Right renal pelvis (tissue), 4 donors: ENCODE measurements around the gene SETD1A. TPM values are rescaled to one million over a fixed set of nuclear protein-coding genes. Genes with fewer than 3 reads are reported as not detected.

Experiments used
- DNase-seq, 4 donors: peaks; one replicate each; pipeline ENCODE4 v3.0.0-alpha.2; 2013; ENCODE audit warnings: low read depth in 4 of 4, low spot score in 3 of 4, missing footprints in 1 of 4
- polyA plus RNA-seq, 4 donors: library from polyadenylated mRNA; unstranded; fragments of 120-200 nt; gene quantifications; one replicate each; pipeline ENCODE4 v1.2.1, GENCODE V29; 2013; ENCODE audit not compliant: insufficient read length in 4 of 4

Gene SETD1A
- polyA plus RNA-seq, 4 donors, result 15.9 to 19.2 (median 16.4) TPM

- no peak for DNase-seq
These were observed 5.8 kb upstream of the SETD1A start for GRCh38 chr16:30951750-30952149.

GRCh38 chr16:30953111-30953510, 4.4 kb upstream of the SETD1A start:
- DNase-seq, result no peak

- peak in 3 of 4 donors; percentile 74 to 76 (median 76) for DNase-seq
These were observed 3.9 kb upstream of the SETD1A start for GRCh38 chr16:30953511-30954124.

DNA sequence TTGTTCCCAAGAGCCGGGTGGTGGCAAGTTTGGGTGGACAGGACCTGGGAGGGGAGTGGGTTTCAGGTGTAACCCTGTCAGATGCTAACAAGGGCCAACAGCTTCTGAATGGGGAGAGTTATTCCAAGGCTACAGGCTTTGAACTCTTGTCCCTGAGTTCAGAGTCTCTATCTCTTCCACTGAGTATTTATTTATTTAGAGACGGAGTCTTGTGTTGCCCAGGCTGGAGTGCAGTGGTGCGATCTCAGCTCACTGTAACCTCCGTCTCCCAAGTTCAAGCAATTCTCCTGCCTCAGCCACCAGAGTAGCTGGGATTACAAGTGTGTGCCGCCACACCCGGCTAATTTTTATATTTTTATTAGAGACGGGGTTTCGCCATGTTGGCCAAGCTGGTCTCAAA, 2.6 kb upstream of the SETD1A start:
- DNase-seq, result no peak

GRCh38 chr16:30956601-30957455, 726 bp upstream of the SETD1A start:
- no peak for DNase-seq

- no peak for DNase-seq
These were observed 873 bp downstream of the SETD1A start for GRCh38 chr16:30958175-30959079.

DNA sequence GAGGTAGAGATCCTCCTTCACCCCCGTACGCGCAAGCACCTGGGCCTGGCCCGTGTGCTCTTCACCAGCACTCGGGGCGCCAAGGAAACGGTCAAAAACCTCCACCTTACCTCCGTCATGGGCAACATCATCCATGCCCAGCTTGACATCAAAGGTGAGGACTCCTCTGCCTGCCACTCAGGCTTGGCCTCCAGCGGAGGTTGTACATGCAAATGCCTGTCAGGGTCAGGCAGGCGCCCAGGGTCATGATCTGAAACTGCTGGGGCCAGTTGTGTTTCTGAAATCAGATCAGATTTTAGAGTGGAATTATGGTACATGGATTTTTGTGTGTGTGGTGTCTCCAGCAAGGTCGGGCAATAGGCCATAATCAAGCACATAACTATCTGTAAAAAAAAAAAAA, 3.8 kb downstream of the SETD1A start:
- DNase-seq, result no peak

DNA sequence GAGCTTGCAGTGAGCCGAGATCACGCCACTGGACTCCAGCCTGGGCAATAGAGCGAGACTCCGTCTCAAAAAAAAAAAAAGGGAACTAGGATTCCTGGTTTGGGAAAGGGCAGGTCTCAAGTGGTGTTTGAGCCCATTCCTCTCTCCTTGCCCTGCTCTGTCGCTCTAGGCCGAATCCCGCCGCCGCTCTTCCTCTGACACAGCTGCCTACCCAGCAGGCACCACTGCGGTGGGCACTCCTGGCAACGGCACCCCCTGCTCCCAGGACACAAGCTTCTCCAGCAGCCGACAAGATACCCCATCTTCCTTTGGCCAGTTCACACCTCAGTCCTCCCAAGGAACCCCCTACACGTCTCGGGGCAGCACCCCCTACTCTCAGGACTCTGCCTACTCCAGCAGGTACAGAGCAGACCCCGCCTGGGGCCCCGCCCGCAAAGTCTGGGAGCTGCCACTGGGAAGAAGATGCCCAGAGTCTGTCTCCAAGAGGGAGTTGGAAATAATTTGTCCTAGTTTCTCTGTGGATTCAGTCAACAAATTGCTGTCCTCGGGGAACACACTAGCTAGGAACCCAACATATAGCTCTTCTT, 6.5 kb downstream of the SETD1A start:
- DNase-seq, result no peak

- no peak for DNase-seq
These were observed 7.1 kb downstream of the SETD1A start for GRCh38 chr16:30964574-30965226.

- DNase-seq, result no peak
These were observed 7.9 kb downstream of the SETD1A start for GRCh38 chr16:30965436-30965835.

GRCh38 chr16:30966033-30966619, 8.6 kb downstream of the SETD1A start:
- no peak for DNase-seq

GRCh38 chr16:30967795-30968194, 10.2 kb downstream of the SETD1A start:
- DNase-seq, result no peak

DNA sequence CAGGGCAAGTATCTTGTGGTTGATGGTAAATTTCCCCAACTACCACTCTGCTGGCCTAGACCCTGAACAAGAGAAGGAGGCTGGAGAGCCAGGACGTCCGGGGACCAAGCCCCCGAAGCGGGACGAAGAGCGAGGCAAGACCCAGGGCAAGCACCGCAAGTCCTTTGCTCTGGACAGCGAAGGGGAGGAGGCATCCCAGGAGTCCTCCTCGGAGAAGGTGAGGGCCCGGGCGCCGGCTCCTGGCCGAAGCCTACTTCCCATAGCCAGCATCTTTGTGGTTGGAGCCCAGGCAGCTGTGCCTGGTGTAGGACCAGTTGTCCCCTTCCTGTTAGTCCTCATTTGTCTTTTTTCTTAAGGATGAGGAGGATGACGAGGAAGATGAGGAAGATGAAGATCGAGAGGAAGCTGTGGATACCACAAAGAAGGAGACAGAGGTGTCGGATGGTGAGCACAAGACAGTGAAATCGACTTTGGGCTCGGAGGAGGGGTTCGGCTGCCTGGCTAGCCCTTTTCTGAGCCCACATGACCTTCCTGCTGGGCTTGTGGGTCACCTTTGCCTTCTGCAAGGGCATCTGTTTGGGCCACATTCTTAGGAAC, 11.8 kb downstream of the SETD1A start:
- DNase-seq, result no peak

- no peak for DNase-seq
These were observed 13.7 kb downstream of the SETD1A start for GRCh38 chr16:30971298-30971697.

GRCh38 chr16:30972872-30973271, 15.3 kb downstream of the SETD1A start:
- no peak for DNase-seq

DNA sequence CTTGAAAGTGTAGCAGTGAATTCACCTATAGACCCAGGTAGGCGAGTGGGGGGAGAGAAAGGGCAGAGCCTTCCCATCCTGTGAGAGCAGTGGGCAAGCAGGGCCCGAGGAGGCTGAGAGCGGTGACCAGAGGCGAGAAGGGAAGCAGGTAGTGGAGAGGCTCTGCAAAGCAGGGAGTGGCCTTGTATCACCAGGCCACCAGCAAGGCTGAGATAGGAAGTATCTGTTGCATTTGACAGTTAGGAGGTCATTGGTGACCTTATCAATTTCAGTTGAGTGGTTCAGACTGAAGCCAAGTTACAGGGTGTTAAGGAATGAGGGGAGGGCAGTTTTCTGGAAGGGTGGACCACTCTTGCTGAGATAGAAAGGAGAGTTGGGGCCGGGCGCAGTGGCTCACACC, 16.8 kb downstream of the SETD1A start:
- DNase-seq, result no peak

- DNase-seq, result no peak
These were observed 18.9 kb downstream of the SETD1A start for GRCh38 chr16:30976486-30976885.

DNA sequence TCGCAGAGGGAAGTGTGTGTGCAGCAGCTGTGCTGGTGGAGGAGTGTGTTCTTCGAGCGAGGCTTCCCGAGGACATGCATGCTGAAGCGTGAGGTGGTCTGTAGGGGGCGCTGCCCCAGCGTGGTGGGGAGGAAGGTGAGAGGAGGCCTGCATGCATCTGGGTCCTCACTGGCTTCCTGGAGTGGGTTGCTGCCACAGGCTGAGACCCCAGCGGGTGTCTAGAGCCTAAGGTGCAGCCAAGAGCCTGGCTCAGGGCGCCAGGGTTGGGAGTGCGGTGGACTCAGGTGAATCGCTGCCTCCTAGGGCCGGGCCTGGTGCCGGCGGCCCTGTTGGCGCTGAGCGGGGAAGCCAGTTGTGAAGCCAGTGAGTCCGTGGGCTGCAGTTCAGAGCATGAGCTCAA, 19.9 kb downstream of the SETD1A start:
- DNase-seq, result no peak
